Measurements from ENCODE around the gene CAMK1D. TPM values are rescaled to one million over a fixed set of nuclear protein-coding genes. Genes with fewer than 3 reads are reported as not detected.

Gene CAMK1D
- total and polyA plus RNA-seq, 2 donors (not counting 3 experiments of a cell fraction or from before 2014, with no cell fraction given), result 0.37 to 4.2 TPM

DNA sequence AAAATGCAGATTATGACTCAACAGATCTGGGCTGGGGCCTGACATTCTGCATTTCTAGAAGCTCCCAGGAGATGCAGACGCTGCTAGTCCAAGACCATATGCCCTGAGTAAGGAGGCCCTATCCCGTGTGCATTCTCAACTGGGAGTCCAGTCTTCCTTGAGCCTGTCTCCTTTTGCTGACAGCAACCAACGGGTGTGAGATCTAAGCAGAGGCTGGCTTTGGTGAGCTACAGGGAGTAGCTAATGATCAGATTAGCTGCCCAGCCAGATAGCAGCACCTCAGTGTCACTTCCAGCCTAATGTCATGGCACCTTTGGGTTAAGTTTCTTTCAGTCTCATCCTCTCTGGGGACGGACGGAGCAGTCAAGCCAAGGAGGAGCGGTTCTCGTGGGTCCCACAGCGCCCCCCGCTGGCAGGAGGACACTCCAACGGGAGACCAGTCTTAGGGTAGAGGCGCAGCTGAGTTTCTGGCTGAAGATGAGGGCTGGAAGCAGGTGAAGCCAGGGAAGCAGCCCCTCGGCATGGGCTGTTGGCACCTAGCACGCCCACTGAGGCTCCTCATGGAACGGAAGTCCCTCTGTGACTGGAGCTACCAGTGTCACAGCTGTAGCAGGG is 498.1 kb downstream of the CAMK1D start:
- no TSS peak for BruUV-seq (replicated peaks)
- no peak overlapping the region for H3K4me2 ChIP-seq (ENCODE audit: insufficient read depth, low read length)
- H3K27me3 ChIP-seq (ENCODE audit: control insufficient read depth in 2 of 2, insufficient read depth in 2 of 2, low read length in 2 of 2), result no peaks in the 10 kb centered on the region
- H4K20me1 ChIP-seq (replicated peaks; ENCODE audit: control insufficient read depth, extremely low read depth, insufficient read depth, low read length), result no peaks in the 10 kb centered on the region
- no peaks in the 10 kb centered on the region for H3K9me3 ChIP-seq (replicated peaks; ENCODE audit: control insufficient read depth, insufficient read depth, low read length)
- no peak overlapping the region for H3K4me3 ChIP-seq (replicated peaks in 1 of 3; ENCODE audit: insufficient read depth in 1 of 3, low read depth in 1 of 3, low read length in 3 of 3)
- CTCF ChIA-PET, result interaction anchor here (0.6 to 2.0 kb wide), 3 partner anchors 16 to 649 kb away, joined by 3 to 7 read pairs (median 4); no protein-coding TSS in a partner anchor
- FAIRE-seq (no peak), DNase-seq (ENCODE audit: low read depth, low spot score) (no peak)
- H3K4me1 ChIP-seq (ENCODE audit: control insufficient read depth, extremely low read depth, insufficient read depth, low read length), result peaks cover 31% of the 10 kb centered on the region
- no peaks in the 10 kb centered on the region for H3K36me3 ChIP-seq (ENCODE audit: control insufficient read depth in 2 of 2, extremely low read depth in 1 of 2, insufficient read depth in 2 of 2, low read length in 2 of 2)
- H3K9ac ChIP-seq (replicated peaks; ENCODE audit: extremely low read depth, insufficient read depth, low read length), result no peak overlapping the region
- no peaks in the 10 kb centered on the region for H3K9me1 ChIP-seq (replicated peaks; ENCODE audit: control insufficient read depth, extremely low read depth, insufficient read depth, low read length)
- intact Hi-C loops (cut with micrococcal nuclease) (loop anchor here (5.0 kb wide), 1 partner anchor 45 kb away; no protein-coding TSS in a partner anchor), dilution Hi-C loops (cut with MboI; ENCODE audit: extremely low pct_ligation_motif_present, low sequenced_read_pairs) (no loop called here)
- POLR2A ChIA-PET, result no interaction called here
- TF ChIP-seq MYC (IDR thresholded peaks at IDR 0.05; ENCODE audit: low read depth, low read length), result no peak
- TF ChIP-seq, protein P1, sequence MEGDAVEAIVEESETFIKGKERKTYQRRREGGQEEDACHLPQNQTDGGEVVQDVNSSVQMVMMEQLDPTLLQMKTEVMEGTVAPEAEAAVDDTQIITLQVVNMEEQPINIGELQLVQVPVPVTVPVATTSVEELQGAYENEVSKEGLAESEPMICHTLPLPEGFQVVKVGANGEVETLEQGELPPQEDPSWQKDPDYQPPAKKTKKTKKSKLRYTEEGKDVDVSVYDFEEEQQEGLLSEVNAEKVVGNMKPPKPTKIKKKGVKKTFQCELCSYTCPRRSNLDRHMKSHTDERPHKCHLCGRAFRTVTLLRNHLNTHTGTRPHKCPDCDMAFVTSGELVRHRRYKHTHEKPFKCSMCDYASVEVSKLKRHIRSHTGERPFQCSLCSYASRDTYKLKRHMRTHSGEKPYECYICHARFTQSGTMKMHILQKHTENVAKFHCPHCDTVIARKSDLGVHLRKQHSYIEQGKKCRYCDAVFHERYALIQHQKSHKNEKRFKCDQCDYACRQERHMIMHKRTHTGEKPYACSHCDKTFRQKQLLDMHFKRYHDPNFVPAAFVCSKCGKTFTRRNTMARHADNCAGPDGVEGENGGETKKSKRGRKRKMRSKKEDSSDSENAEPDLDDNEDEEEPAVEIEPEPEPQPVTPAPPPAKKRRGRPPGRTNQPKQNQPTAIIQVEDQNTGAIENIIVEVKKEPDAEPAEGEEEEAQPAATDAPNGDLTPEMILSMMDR (IDR thresholded peaks at IDR 0.05; ENCODE audit: extremely low read depth in 1 of 2, insufficient read depth in 1 of 2, low read depth in 1 of 2, low read length in 2 of 2), result peak; percentile 30 to 42
- no peaks in the 10 kb centered on the region for H3K79me2 ChIP-seq (ENCODE audit: control insufficient read depth, insufficient read depth, low read length)
- no peak overlapping the region for H2AFZ ChIP-seq (ENCODE audit: low read depth, low read length)
- no peak overlapping the region for H3K27ac ChIP-seq (ENCODE audit: insufficient read depth, low read depth, low read length)

GRCh38 chr10:12848439-12849173 is 499.3 kb downstream of the CAMK1D start:
- DNase-seq (ENCODE audit: low read depth, low spot score) (no peak), FAIRE-seq (no peak)
- H3K27ac ChIP-seq (ENCODE audit: insufficient read depth, low read depth, low read length), result no peak overlapping the region
- intact Hi-C loops (cut with micrococcal nuclease) (loop anchor here (5.0 kb wide), 1 partner anchor 46 kb away; no protein-coding TSS in a partner anchor), dilution Hi-C loops (cut with MboI; ENCODE audit: extremely low pct_ligation_motif_present, low sequenced_read_pairs) (no loop called here)
- no peaks in the 10 kb centered on the region for H3K79me2 ChIP-seq (ENCODE audit: control insufficient read depth, insufficient read depth, low read length)
- H3K9me3 ChIP-seq (replicated peaks; ENCODE audit: control insufficient read depth, insufficient read depth, low read length), result no peaks in the 10 kb centered on the region
- ChIA-PET CTCF (interaction anchor here (0.5 to 2.8 kb wide), 8 partner anchors 9 to 138 kb away, joined by 3 to 20 read pairs (median 6); no protein-coding TSS in a partner anchor), POLR2A (interaction anchor here (0.7 kb wide), 1 partner anchor 128 kb away, joined by 5 read pairs; no protein-coding TSS in a partner anchor)
- no peaks in the 10 kb centered on the region for H3K9me1 ChIP-seq (replicated peaks; ENCODE audit: control insufficient read depth, extremely low read depth, insufficient read depth, low read length)
- no peaks in the 10 kb centered on the region for H3K27me3 ChIP-seq (ENCODE audit: control insufficient read depth in 2 of 2, insufficient read depth in 2 of 2, low read length in 2 of 2)
- H4K20me1 ChIP-seq (replicated peaks; ENCODE audit: control insufficient read depth, extremely low read depth, insufficient read depth, low read length), result no peaks in the 10 kb centered on the region
- no peak overlapping the region for H3K4me2 ChIP-seq (ENCODE audit: insufficient read depth, low read length)
- no peak overlapping the region for H3K4me3 ChIP-seq (replicated peaks in 1 of 3; ENCODE audit: insufficient read depth in 1 of 3, low read depth in 1 of 3, low read length in 3 of 3)
- no peak overlapping the region for H3K9ac ChIP-seq (replicated peaks; ENCODE audit: extremely low read depth, insufficient read depth, low read length)
- no TSS peak for BruUV-seq (replicated peaks)
- H3K36me3 ChIP-seq (ENCODE audit: control insufficient read depth in 2 of 2, extremely low read depth in 1 of 2, insufficient read depth in 2 of 2, low read length in 2 of 2), result no peaks in the 10 kb centered on the region
- peaks cover 31% of the 10 kb centered on the region for H3K4me1 ChIP-seq (ENCODE audit: control insufficient read depth, extremely low read depth, insufficient read depth, low read length)
- no peak for TF ChIP-seq JUN (IDR thresholded peaks at IDR 0.05; ENCODE audit: borderline replicate concordance, insufficient read depth, insufficient read length, low read depth)
- no peak for TF ChIP-seq POLR2AphosphoS5 (IDR thresholded peaks at IDR 0.05; ENCODE audit: insufficient read depth, low read depth, low read length)
- TF ChIP-seq MAX (IDR thresholded peaks at IDR 0.05; ENCODE audit: insufficient read depth, insufficient read length), result no peak
- TF ChIP-seq GATA2 (IDR thresholded peaks at IDR 0.05; ENCODE audit: insufficient read depth, insufficient read length, low read depth, low read length), result no peak
- TF ChIP-seq FOS (IDR thresholded peaks at IDR 0.05; ENCODE audit: borderline replicate concordance, insufficient read depth, low read length), result no peak
- TF ChIP-seq POLR2A (IDR thresholded peaks at IDR 0.05; ENCODE audit: low read depth, low read length), result no peak
- TF ChIP-seq MYC (IDR thresholded peaks at IDR 0.05; ENCODE audit: low read depth, low read length), result no peak
- TF ChIP-seq EZH2 (IDR thresholded peaks at IDR 0.05; ENCODE audit: borderline replicate concordance, low read depth, low read length, severe bottlenecking), result no peak
- TF ChIP-seq, protein P1 (IDR thresholded peaks at IDR 0.05; ENCODE audit: extremely low read depth in 1 of 2, insufficient read depth in 1 of 2, low read depth in 1 of 2, low read length in 2 of 2), result no peak
- no peak overlapping the region for H2AFZ ChIP-seq (ENCODE audit: low read depth, low read length)

Data from endothelial cell of umbilical vein (primary cell).